Measurements from ENCODE around the gene BNC1. TPM values are rescaled to one million over a fixed set of nuclear protein-coding genes. Genes with fewer than 3 reads are reported as not detected.

The BNC1 gene
- total RNA-seq, 1 experiment from 2014 or later = not detected

- no TSS peak for BruUV-seq (replicated peaks)
- no peaks in the 10 kb centered on the region for H3K9me3 Mint-ChIP-seq (ENCODE audit: unreplicated experiment)
- CTCF ChIA-PET = no interaction called here
Measured at GRCh38 chr15:83295417-83295816, 11.0 kb upstream of the BNC1 start.

GRCh38 chr15:83293201-83293600, 8.7 kb upstream of the BNC1 start:
- Histone ChIP-seq H3K9me3 (no peaks in the 10 kb centered on the region), H3K36me3 (ENCODE audit: control insufficient read depth, insufficient read depth, low read length) (no peaks in the 10 kb centered on the region), H3K4me1 (peaks cover 6% of the 10 kb centered on the region; the same call in 1 of the 2 replicates), H3K27me3 (replicated peaks; ENCODE audit: control insufficient read depth, insufficient read depth, low read length) (no peaks in the 10 kb centered on the region), H3K4me3 (ENCODE audit: low read depth, low read length) (no peak overlapping the region)
- no peak for DNase-seq
- H3K4me1 Mint-ChIP-seq (ENCODE audit: low read depth, unreplicated experiment) = no peaks in the 10 kb centered on the region
- POLR2A ChIA-PET = no interaction called here
- no peak overlapping the region for H3K4me3 Mint-ChIP-seq (ENCODE audit: unreplicated experiment)
- no peaks in the 10 kb centered on the region for H3K9me3 Mint-ChIP-seq (ENCODE audit: unreplicated experiment)
- H3K36me3 Mint-ChIP-seq (ENCODE audit: insufficient read depth, unreplicated experiment) = no peaks in the 10 kb centered on the region
- TF ChIP-seq CTCF (IDR thresholded peaks at IDR 0.05; ENCODE audit: insufficient read depth in 1 of 2, low read depth in 1 of 2, low read length in 1 of 2, severe bottlenecking in 1 of 2, unreplicated experiment in 1 of 2) = no peak
- intact Hi-C loops (cut with micrococcal nuclease; ENCODE audit: unreplicated experiment) = no loop called here
- CTCF ChIA-PET = no interaction called here
- no peak overlapping the region for H3K27ac Mint-ChIP-seq (ENCODE audit: unreplicated experiment)
- BruUV-seq (replicated peaks) = no TSS peak
- no peaks in the 10 kb centered on the region for H3K27me3 Mint-ChIP-seq (ENCODE audit: insufficient read depth, unreplicated experiment)

More at GRCh38 chr15:83295417-83295816, 11.0 kb upstream of the BNC1 start:
- Histone ChIP-seq H3K9me3 (no peaks in the 10 kb centered on the region), H3K4me3 (ENCODE audit: low read depth, low read length) (no peak overlapping the region), H3K27me3 (replicated peaks; ENCODE audit: control insufficient read depth, insufficient read depth, low read length) (no peaks in the 10 kb centered on the region), H3K4me1 (no peaks in the 10 kb centered on the region), H3K36me3 (ENCODE audit: control insufficient read depth, insufficient read depth, low read length) (no peaks in the 10 kb centered on the region)
- no peak for TF ChIP-seq CTCF (IDR thresholded peaks at IDR 0.05; ENCODE audit: insufficient read depth in 1 of 2, low read depth in 1 of 2, low read length in 1 of 2, severe bottlenecking in 1 of 2, unreplicated experiment in 1 of 2)
- H3K27ac Mint-ChIP-seq (ENCODE audit: unreplicated experiment) = no peak overlapping the region
- H3K27me3 Mint-ChIP-seq (ENCODE audit: insufficient read depth, unreplicated experiment) = peaks cover 4% of the 10 kb centered on the region
- intact Hi-C loops (cut with micrococcal nuclease; ENCODE audit: unreplicated experiment) = no loop called here
- H3K36me3 Mint-ChIP-seq (ENCODE audit: insufficient read depth, unreplicated experiment) = no peaks in the 10 kb centered on the region
- H3K4me3 Mint-ChIP-seq (ENCODE audit: unreplicated experiment) = no peak overlapping the region
- no peaks in the 10 kb centered on the region for H3K4me1 Mint-ChIP-seq (ENCODE audit: low read depth, unreplicated experiment)
- no peak for DNase-seq
- POLR2A ChIA-PET = no interaction called here

- CTCF ChIA-PET = no interaction called here
Measured at GRCh38 chr15:83292317-83292716, 7.9 kb upstream of the BNC1 start.

More at GRCh38 chr15:83292317-83292716, 7.9 kb upstream of the BNC1 start:
- Mint-ChIP-seq H3K4me3 (ENCODE audit: unreplicated experiment) (no peak overlapping the region), H3K27ac (ENCODE audit: unreplicated experiment) (no peak overlapping the region), H3K36me3 (ENCODE audit: insufficient read depth, unreplicated experiment) (no peaks in the 10 kb centered on the region), H3K4me1 (ENCODE audit: low read depth, unreplicated experiment) (no peaks in the 10 kb centered on the region), H3K9me3 (ENCODE audit: unreplicated experiment) (no peaks in the 10 kb centered on the region), H3K27me3 (ENCODE audit: insufficient read depth, unreplicated experiment) (no peaks in the 10 kb centered on the region)
- DNase-seq = no peak
- Histone ChIP-seq H3K9me3 (no peaks in the 10 kb centered on the region), H3K27me3 (replicated peaks; ENCODE audit: control insufficient read depth, insufficient read depth, low read length) (no peaks in the 10 kb centered on the region), H3K4me1 (peaks cover 14% of the 10 kb centered on the region; the same call in 1 of the 2 replicates), H3K4me3 (ENCODE audit: low read depth, low read length) (no peak overlapping the region), H3K36me3 (ENCODE audit: control insufficient read depth, insufficient read depth, low read length) (no peaks in the 10 kb centered on the region)
- no peak for TF ChIP-seq CTCF (IDR thresholded peaks at IDR 0.05; ENCODE audit: insufficient read depth in 1 of 2, low read depth in 1 of 2, low read length in 1 of 2, severe bottlenecking in 1 of 2, unreplicated experiment in 1 of 2)
- POLR2A ChIA-PET = no interaction called here
- intact Hi-C loops (cut with micrococcal nuclease; ENCODE audit: unreplicated experiment) = no loop called here
- no TSS peak for BruUV-seq (replicated peaks)
